GM18951 (cell line): ENCODE measurements around the gene SYNE1.

Source experiments
- POLR2A ChIP-seq: IDR thresholded peaks from 4 replicates; pipeline ENCODE4 v1.6.1; 2011; ENCODE audit warnings: mild to moderate bottlenecking; ENCODE audit not compliant: insufficient read length, insufficient read depth; ENCODE audit errors: extremely low read depth
- in situ Hi-C: fragments of 300-500 bp; cut with MboI; formaldehyde crosslinking; loops from one replicate; pipeline ENCODE4 v1.12.0; 2022; ENCODE audit warnings: low sequenced_read_pairs, mixed read lengths, inconsistent platforms; ENCODE audit not compliant: unreplicated experiment

The SYNE1 gene

DNA sequence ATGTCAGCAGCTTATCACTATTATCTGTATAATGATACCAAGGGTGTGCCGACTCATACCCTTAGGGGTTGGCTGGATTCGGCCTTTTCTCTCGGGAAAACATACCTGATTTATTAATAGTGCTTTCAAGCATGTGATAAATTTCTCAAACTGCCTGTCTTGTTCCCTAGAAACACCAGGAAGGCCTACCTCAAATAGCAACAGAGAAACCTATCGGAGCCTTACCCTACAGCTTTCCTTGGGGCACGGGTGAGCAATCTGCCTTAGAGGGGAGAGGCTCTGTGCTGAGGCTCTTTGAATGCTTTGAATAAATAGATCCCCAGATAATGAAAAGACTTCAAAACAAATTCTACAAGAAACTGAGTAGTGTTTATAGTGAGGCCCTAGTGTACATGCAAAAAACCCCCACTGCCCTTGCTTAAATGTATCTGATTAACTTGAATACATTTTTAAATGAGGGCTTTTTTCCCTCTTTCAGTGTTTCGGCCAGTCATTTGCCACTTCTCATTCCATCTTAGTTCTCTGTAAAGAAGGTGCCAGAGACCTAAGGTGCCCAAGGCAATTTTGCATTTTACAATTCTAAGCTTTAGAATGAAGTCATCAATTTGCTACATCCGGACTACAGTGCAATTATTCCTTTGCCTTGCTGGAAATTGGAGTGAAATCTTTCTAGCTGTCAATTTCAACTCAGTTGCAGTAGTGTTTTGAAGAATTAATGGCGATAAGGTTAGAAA, 509.6 kb downstream of the SYNE1 start:
- TF ChIP-seq POLR2A = no peak
- in situ Hi-C loops = no loop called here

DNA sequence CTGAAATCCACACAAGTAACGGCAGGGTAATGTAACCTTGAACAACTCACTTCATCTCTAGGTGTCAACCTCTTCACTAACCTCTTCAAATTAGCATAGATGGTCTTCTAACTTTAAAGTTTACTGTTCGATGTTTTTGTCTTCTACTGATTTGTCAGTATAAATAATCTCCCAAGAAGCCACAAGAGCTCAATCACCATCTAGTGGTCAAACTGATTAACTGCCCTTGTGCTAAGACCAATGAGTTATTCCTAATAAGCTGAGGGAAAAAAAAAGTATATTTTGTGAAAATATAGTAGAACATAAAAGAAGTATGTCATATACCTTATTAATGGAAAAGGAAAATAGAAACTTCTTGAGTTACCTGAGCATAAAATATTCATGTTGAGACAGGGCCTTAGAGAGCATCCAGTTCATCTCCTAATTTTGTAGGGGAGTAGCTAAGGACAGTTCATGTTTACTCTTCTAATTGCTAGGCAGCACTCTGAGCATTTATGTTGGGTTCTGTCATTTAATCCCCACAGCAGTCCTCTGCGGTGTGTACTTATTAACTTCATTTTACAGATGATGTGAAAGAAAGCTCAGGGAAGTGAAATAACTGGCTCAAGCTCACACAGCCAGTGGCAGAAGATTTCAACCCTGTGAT, 512.6 kb downstream of the SYNE1 start:
- in situ Hi-C loops = no loop called here
- no peak for TF ChIP-seq POLR2A

DNA sequence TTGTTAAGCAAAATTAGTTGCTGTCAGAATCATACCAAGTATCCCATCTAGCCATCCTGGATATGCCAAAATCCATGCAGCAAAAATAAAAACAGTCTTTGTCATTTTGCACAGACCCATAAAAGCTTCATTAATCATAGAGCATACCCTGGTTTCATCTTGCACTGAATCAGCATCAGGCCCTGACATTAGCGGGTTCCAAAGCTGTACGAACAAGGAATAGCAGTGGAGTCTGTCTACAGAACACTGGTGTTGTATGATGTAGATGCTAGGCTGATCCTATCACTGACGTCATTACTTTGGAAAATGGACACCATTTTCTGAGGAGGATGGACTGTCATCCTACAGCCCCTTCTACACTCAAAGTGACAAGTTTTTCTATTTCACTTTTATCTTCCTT, 514.1 kb downstream of the SYNE1 start:
- TF ChIP-seq POLR2A = no peak
- in situ Hi-C loops = no loop called here

DNA sequence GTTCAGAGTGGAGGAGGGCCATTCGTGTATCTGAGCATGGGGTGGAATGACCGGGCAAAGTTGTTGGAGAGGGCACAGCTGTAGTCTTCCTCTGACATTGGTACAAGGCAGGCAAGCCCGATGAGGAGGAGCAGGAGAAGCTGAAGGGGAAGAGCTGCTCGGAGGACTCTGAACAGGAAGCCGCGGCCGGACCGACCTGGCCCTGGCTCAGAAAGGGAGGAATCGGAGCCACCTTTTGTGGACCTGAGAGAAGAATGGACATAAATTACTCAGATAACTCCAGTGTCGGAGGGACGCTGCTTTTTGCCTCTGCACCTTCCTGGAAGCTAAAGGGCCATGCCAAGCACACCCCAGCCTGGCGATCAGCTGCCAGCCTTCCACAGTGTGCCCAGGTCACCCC, 514.7 kb downstream of the SYNE1 start:
- in situ Hi-C loops = no loop called here
- TF ChIP-seq POLR2A = no peak

DNA sequence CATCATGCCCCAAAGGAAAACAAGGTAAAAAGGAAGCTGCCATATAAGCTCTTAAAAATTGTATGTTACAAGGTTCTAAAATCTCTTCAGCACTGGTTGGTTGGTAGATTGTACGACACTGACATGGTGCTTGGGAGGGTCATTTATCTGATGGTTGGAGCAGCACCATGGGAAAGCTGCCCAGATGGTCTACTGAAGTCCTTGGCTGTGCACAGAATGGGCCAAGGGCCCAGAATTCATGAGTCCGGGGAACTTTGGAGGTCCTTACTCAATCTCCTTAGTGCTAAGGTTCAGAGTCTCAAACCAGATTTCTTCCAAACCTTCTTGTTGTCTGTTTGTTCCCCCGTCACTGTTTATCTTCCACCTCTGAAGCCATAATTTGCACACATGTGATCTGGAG, 515.3 kb downstream of the SYNE1 start:
- TF ChIP-seq POLR2A = no peak
- in situ Hi-C loops = no loop called here

DNA sequence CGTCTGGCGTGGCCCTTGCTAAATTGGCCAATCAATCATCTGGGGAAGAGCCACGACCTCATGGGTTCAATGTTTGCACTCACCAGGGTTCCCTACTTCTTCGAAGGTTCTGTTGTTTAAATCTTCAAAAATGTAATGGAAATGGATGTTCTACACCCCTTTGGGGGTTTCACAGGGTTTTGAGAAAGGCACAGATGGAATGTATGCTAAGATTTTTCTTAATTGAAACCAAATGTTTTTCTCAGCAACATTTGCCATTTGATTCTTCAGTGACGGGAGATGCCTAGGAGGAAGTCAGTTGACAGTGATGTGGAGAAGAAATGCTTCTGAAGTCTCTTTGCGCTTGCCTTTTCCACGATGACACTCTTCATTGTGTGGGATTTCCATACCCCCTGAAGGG, 517.3 kb downstream of the SYNE1 start:
- in situ Hi-C loops = no loop called here
- TF ChIP-seq POLR2A = no peak

DNA sequence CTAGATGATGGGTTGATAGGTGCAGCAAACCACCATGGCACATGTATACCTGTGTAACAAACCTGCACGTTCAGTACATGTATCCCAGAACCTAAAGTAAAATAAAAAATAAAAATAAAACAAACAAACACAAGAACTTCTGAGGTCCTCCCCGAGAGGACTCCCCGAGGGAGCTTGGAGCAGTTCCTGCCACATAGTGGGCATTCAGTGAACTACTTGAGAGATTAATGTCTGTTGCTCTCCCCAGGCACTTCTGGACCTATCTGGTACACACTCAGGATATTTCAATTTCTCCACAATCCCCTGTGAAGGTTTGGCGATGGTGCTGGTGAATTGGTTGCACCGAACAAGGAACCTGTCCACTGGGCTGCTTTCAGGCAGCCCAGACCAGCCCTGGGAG, 518.5 kb downstream of the SYNE1 start:
- in situ Hi-C loops = no loop called here
- no peak for TF ChIP-seq POLR2A

DNA sequence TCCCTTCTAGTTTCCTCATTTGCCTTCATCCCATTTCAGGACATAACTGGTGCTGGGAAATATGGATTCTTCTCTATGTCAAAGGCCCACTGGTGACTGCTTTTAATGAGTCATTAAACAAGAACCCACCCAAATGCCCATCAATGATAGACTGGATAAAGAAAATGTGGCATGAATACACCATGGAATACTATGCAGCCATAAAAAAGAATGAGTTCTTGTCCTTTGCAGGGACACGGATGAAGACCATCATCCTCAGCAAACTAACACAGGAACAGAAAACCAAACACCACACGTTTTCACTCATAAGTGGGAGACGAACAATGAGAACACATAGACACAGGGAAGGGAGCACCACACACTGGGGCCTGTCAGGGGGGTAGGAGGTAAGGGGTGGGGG, 518.9 kb downstream of the SYNE1 start:
- no peak for TF ChIP-seq POLR2A
- in situ Hi-C loops = no loop called here

DNA sequence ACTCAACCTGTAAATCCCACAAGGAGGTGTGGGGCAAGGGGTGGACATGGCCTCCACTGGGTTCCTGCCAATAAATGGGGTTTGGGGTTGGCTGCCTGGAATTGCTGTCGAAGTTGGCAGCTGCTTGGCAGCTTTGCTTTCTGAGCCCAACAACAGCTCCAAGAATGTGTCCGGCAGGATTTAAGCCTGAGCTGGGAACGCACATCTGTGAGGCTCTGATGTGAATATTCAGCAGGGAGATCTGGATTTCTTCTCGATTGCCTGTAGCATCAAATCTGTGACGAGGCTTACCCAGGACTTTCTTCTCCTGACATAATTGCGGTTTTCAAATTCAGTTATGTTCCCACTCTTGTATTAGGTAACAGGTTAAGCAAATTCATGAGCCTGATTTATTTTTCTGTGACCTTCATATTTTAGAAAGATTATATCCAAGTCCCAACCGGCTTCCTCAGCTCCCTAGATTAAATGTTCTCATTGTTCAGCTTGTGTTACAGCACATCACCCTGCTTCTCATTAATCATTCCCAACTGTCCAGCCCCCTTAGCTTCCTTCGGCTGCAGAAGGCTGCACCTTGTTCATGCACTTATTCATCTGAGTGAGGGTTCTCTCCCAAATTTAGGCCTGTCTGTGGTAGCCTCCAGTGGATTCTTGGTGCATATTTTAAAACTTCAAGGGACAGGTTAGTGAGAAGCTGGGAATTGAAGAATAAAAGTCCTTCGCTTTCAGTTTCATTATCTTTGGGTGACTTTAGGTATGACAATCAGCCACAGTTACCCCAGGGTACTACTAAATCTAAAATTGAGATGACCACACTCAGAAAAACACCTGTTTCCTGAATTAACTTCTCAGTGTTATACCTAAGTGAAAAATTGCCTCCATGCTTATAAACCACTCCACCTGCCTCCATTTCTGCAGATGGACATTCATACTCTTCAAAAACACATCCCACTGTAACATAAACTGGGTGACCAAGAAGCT, 519.7 kb downstream of the SYNE1 start:
- in situ Hi-C loops = no loop called here
- TF ChIP-seq POLR2A = no peak

DNA sequence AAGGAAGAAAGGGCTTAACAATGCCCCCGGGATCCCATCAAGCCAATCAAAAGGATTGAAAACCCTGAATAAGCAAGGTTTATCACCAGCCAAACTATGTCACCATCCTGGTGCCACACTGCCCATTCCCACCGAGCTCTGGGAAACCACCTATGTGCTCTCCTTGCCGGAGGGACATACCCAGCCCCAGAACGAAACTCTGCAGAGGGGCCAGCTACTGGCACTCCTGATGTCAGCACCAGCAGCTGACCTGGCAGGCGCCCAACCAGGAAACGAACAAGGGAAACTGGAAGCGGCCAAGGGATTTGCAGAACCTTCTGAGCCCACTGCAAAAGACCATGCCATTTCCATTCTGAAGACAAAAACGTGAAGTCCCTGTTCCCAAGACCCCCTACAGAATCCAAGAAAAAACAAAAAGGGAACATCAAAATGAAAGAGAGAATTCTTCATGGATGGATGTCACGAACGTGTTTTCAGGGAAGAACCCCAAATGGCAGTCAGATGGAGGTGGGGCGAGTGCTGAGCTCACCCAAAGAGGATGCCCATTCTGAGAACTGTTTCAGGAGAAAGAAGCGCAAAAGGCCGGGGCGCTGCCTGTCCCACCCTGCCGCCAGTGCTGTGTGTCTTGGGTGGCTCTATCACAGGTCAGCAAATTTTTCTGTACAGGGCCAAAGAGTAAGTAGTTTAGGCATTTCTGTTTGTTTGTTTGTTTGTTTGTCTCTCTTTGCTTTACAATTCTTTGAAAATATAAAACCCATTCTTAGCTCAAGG, 524.5 kb downstream of the SYNE1 start:
- in situ Hi-C loops = no loop called here
- TF ChIP-seq POLR2A = no peak

DNA sequence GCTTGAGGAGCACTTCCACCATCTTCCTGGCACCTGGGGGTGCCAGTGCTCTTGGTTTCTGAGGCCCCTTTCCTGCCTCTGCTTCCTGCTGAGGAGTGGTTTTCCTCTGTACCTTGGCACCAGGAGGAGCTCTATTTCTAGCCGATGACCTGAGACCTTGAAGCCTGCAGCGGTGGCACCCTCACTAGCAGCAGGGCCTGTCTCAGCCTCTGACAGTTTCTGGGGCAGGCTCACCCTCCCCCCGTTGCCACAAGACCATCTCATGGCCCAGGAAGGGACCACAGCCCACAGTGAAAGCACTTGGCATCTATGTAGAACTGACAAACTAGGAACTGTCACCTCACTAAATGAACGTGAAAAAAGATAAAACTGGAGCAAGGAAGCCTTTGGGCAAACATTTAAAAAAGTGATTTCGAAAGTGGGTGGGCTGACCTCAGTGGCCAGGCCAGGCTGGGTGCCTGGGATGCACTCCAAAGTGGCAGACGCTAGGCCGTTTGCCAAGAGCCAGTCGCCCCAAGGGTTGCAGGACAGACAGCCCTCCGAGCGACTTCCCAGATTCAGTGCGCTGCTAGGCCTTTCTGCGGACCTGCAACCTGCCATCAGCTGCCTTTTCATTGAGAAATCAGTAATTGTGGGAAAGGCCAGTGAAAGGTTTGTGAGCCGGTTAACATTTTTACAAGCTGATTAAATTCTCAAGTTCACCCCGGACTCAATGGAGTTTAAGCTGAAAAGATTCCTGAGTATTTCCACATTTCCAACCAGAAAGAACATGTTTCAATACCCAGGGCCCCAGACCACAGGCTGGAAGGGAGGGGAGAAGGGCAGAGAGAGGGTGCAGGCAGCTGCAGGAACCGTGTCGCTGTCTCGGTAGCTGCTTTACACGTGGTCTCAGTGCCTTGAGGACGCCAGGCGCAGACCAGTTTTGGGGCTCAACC, 526.0 kb downstream of the SYNE1 start:
- in situ Hi-C loops = no loop called here
- no peak for TF ChIP-seq POLR2A

DNA sequence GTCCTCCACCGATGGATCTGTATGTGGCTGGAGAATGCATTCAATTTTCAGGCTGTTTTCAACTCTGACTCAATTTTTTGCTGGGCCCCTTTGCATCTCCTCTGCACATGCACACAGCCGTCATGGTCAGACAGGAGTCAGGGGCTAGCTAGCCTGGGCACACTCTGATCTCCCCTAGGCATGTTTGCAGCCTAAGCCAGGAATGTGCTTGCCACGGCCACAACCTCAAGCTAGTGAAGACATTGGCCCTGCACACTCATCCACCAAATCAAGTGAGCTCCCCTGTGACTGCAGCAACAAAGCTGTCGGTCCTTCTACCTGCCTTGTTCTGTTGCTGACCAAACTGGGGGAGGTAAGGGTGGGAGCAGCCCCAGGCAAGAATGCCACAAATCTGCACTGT, 529.2 kb downstream of the SYNE1 start:
- no peak for TF ChIP-seq POLR2A
- in situ Hi-C loops = no loop called here
